Femur (tissue), 1 donor: Measurements from ENCODE around the gene UBE2J2.
"Not testable (repeated sequence)": the region's sequence is repeated elsewhere in the genome, so short reads cannot be mapped to it uniquely, and the experiment has no call there.

Experiments used
- DNase-seq: peaks from one replicate; pipeline ENCODE4 v3.0.0-alpha.2; 2017

Gene UBE2J2

DNA sequence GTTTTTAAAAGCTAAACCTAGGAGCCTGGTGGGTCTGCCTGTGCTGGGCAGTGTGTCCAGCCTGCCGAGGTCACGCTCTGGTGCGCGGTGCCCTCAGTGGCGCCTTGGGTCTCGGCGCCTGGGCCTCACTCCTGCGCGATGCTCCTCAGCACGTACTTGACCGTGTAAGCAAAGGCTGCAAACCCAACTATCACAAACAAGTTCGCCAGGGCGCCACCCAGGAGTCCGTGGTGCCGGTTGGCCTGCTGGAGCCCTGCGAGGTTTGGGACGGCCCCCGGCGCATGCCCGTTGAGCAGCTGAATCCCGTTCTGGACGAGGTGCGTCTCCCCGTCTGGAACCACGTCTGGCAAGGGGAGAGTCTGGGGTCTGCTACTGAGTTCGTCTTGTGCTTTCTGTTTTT lies 18.6 kb downstream of the UBE2J2 start:
- no peak for DNase-seq

DNA sequence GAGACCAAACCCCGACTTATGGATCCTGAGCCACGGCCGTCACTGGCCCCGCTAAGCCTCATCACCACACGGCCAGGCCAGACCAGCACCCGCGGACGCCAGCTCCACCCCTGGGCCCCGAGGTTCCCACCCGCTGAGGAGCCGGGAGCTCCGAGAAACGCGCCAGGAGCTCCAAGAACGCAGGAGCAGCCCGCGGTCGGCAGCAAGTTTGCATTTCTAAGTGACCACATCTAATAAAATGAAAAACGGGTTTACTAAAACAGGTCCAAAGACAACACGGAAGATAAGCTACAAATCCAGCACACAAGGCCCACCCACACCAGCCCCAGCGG lies 19.0 kb downstream of the UBE2J2 start:
- no peak for DNase-seq

DNA sequence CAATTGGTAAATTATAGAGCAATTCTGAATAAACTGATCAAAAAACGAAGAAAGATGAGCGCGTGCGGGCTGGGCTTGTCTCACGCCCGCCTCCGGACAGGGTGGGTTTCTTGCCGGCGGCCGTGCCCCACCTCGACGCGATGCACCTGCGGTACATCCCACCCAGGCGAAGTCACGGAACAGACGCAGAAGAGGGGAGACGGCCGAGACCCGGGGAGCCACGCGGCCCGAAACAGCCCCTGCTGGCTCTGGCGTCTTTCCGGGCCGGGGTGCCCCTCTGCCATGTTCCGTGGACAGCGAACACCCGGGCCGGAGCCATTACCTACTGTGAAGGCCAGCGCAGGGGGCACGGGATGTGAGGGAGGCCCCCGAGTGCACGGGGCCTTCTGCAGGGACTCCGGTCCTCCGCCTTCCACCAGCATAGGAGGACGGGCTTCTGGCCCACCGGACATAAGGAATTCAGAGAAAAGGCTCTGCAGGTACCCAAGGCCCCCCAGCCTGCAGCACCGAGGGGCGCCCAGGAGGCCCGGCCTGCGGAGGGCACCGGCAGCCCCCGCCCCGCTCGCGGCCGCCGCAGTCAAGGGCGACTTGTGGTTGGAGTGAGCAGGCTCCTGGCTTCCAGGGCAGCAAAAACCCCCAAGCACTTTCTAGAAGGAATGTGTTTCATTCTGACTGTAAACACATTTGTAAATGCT lies 19.5 kb downstream of the UBE2J2 start:
- no peak for DNase-seq

DNA sequence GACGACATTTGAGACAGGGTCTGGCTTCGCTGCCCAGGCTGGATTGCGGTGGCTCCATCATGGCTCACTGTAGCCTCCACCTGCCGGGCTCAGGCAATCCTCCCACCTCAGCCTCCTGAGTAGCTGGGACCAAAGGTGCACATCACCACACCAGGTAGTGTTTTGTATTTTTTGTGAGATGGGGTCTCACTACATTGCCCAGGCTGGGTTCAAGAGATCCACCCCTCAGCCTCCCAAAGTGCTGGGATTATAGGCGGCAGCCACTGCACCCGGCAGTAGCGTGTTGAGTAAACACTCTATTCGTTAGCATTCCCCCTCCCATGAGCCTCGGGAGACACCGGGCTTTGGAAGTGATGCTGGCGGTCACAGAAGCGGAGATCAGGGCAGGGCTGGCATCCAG lies 20.3 kb downstream of the UBE2J2 start:
- DNase-seq, result no peak

DNA sequence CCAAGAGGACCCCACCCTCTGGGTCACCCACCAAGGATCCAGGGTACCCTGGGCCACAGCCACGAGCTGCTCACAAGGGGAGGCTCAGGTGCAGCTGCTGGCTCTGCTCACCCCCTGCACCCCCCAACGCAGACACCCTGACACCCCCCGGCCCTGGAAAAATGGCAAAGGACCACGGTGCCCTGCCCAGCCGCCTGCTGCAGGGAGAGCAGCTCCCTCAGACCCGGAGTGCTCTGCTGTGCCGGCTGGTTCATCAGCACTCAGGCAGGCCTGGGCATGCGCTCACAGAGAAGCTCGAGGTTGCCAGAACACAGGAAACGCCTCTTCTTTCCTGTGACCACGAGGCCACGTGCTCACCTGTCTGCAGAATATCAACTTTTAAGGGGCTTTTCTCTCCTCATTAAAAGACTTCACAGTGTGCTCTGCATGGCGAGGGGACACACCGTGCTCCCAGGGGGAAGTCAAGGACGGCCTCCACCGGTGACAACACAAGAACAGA lies 22.8 kb downstream of the UBE2J2 start:
- no peak for DNase-seq

DNA sequence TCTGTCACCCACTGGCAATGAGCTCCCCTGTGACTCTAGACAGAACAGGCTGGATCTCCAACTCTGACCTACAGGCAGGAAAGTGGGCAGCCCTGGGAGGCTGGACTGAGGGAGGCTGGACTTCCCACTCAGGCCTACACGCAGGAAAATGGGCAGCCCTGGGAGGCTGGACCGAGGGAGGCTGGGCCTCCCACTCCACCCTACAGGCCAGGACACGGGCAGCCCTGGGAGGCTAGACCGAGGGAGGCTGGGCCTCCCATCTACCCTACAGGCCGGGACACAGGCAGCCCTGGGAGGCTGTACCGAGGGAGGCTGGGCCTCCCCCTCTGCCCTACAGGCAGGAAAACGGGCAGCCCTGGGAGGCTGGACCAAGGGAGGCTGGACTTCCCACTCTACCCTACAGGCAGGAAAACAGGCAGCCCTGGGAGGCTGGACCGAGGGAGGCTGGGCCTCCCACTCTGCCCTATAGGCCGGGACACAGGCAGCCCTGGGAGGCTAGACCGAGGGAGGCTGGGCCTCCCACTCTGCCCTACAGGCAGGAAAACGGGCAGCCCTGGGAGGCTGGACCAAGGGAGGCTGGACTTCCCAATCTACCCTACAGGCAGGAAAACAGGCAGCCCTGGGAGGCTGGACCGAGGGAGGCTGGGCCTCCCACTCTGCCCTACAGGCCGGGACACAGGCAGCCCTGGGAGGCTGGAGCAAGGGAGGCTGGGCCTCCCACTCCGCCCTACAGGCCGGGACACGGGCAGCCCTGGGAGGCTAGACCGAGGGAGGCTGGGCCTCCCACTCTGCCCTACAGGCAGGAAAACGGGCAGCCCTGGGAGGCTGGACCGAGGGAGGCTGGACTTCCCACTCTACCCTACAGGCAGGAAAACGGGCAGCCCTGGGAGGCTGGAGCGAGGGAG lies 25.4 kb downstream of the UBE2J2 start:
- not testable (repeated sequence) for DNase-seq

DNA sequence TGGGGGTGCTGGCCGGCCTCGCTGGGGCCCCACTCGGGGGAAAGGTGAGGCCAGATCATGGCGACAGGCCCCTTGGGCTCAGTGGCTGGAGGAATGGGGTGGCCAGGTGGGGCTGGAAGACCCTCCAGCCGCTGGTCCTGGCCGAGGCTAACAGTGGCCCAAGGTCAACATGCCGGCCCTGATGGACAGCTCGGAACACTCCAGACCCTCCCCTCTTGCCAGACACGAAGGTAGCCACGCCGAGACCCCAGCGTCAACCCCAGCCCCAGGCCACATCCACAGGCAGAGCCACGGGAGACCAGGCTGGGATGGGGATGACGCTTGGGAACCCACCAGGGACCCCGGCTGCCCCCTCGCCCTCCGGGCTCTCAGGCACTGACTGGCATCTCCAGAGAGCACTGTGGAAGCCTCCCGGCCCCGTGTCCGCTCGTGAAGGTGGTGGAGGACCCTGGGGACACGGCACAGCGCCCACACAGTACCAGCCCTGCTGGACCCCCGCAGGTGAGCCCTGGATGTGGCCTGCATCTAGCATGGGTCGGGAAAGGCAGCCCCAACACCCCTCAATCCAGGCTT lies 26.2 kb downstream of the UBE2J2 start:
- DNase-seq, result no peak

DNA sequence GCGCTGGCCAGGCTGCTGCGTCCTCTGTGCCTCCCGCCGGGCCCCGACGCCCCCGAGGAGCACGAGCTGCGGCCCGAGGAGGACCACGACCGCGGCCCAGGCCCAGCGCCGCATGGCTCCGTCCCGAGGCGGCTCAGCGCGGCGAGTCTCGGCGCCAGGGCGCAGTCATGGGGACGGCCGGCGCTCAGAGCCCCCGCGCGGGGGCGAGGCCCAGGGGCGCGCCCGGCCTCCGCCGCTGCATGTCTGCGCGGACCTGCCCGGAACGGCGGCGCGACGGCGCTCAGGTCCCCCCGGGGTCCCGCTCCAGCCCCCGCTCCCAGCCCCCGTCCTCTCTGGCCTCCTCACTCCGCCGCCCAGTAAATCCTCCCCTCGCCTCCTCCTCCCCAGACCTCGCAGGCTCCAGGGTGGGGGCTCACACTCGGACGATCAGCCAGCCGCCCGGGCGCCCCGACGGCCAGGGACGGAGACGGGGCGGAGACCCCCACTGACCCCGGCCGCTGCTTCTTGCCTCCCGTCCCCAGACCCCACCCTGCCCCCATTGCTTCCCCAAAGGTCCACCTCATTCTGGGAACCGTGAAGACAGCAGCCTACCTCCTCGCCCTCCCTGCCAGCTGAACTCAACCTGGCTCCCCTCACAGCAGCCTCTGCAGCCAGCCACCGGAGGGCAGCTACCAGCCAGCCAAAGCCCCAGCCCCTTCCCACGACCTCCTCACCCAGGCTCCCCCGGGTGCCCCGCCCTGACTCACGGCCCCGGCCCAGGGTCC lies 26.9 kb downstream of the UBE2J2 start, which contains the start of gene C1QTNF12:
TSS of gene C1QTNF12 (minus strand) at position 146 of the 764 bp plus-strand sequence. CDS start at position 114, 32 bp downstream.
- DNase-seq, result no peak

DNA sequence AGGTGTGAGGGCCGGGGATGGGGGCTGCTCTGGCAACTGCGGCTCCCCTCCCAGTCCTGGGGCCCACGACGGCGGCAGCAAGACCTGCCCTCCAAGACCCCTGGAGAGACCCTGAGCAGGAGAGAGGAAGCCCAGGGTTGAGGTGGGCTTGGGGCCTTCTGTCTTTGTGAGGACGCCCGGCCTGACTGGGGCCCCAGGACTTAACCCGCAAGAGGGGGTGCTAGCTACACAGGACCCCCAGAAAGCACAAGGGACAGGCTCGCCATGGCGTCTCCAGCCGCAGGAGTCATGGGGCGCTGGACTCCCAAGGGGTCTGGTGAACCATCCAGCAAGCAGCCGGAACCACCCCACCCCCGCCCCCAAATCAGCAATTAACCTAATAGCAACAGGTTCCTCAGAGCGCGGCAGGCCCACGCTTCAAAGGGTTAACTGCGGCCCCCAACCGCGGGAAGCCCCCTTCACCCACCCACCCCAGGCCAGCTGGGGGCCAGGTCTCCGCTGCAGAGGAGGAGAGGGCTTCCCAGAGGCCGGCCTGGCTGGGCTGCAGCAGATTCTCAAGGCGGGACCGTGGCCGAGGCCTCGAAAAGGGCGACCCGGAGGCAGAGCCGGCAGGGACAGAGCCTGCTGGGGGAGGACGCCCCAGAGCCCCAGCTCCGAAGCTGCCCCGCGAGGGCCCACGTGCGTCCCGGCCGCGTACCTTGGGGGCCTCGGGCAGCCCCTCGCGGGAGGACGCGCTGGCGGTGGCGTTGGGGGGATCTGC lies 27.7 kb downstream of the UBE2J2 start:
- DNase-seq, result no peak

DNA sequence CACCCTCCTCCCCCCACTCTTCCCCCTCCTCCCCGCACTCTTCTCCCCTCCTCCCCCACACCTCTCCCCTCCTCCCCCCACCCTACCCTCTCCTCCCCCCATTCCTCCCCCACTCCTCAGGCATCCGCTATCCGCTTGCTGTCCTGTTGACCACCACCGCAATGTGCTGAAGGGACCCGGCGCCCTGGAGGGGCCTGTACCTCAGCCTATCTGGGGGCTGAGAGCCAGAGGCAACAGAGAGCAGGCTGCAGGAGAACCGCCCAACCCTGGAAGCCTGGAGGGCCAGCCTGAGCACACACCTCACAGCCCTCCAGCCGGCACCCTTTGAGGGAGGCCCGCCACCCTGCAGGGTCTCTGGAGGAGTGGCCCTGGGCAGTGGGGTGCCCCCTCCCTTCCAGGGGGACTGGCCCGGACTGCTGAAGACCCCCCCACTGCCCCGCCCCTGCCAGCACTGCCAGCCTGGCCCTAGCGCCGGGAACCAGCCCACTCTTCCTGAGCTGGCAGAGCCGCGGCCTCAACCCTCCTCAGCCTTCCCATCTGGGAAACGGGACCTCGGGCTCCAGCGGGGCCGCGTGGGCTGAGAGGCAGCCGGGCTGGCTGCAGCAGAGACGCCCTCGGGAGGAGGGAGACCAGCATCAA lies 28.4 kb downstream of the UBE2J2 start:
- DNase-seq, result no peak

DNA sequence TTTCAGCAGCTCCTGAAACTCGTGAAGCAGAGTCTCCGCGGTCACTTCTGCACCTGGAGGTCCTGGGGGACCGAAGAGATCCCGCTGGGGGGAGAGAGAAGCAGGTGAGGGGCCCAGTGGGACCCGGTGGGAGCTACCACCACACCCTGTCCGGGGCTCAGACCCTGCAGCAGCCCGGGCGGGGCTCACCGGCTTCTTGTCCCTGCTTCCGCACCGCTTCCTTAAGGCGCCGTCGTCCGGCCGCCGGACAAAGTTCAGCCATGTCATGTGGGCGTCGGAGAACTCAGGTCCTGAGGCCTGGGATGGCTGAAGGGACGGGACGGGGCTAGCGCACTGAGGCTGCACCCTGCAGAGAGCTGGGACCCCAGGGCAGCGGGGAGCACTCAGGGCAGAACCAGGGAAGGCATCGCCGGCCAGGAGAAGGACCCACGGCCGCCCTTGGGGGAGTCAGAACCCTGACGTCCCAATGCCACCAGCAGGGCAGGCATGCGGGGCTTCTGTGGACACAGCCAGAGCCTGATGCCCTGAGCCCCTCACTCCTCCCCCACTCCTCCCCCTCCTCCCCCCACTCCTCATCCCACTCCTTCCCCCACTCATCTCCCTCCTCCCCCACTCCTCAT lies 29.4 kb downstream of the UBE2J2 start:
- DNase-seq, result no peak

DNA sequence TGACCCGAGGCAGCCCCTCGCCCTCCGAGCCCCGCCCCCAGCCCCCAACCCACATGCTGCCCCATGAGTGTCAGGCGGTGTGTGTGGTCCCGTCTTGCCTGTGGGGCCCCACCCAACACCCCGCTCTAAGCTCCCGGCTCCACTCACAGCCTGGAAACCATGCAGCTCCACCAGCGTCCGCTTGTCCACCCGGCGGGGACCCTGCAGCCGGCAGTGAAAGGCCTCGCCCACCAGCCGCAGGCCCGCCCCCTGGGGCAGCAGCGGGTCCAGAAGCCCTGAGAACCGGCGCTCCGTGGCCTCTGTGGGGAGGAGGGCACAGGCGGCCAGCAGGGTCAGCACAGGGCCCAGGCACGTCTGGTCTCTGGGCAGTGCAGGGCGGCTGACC lies 29.9 kb downstream of the UBE2J2 start:
- DNase-seq, result no peak

DNA sequence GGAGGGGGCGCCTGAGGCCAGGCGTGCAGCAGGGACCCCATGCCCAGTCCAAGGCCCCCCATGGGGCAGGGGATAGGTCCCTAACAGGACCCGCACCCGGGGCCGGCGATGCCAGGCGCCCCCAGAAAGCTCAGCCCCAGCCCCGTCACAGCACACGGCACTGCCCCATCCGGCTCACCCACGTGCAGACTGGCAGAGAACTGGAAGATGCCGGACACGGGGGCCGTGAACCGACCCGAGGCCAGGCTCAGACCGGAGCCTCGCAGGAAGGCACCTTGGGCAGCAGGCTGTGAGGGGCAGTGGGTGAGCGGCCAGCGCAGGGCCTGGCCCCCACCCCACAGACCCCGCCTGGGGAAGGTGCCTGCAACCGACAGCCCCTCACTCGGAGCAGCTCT lies 30.4 kb downstream of the UBE2J2 start:
- DNase-seq, result no peak

DNA sequence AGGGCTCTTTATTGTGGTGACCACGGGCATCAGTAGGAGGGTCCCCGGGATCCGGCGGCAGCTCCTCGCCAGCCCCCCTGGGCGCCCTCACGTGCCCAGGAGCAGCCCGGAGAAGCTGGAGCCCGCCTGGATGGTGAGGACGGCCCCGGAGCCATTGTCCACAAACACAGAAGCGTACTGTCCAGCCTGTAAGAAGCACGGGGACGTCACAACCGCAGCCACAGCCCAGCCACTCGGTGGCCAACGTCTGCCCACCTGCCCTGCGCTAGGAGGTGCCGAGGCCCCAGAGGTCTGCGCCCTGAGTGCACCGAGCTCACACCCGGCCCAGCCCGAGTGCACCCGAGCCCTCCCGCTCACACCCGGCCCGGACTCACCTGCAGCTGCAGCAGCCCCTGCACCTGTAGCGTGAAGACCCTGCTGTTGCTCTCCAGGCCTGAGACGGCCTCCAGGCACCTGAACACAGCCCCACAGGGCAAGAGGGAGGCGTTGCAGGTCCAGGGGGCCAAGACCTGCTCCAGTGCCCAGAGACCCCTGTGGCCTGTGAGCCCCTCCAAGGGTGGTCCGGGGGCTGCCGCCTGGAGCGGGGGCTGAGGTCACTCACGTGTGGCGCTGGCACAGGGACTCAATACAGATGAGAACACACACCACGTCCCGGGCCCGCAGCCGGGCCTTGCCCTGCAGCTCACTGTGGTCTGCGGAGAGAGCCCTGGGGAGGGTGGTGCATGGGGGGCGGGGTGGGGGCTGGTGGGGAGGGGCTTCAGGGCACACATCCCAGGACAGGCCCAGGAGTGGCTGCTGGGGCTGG lies 31.0 kb downstream of the UBE2J2 start:
- no peak for DNase-seq

DNA sequence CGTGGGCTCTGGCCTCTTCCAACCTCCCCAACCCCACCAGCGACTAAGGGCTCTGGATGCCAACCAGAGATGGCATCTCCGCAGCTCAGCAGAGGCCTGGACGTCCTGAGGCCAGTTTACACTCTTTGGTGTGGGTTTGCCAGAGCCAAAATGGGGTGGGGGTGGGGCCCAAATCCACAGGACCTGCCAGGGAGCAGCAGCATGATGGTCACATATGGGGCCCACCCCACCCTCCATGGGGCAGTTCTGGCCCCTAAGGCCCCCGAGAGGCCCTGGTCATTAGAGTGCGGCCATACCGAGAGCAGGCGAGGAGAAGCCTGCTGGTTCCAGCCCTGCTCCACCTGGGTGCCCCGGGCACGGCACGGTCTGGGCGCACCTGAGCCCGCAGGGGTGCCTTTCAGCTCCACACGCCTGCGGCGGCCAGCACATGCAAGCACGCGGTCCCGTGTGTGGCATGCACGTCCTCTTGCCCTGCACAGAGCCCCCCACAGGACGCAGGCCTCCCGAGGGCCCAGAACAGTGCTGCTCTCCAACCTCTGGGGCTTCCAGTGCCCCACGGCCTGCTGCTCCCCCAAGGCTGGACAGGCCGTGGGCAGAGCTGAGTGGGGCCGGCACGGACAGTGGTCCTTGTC lies 31.9 kb downstream of the UBE2J2 start:
- no peak for DNase-seq

DNA sequence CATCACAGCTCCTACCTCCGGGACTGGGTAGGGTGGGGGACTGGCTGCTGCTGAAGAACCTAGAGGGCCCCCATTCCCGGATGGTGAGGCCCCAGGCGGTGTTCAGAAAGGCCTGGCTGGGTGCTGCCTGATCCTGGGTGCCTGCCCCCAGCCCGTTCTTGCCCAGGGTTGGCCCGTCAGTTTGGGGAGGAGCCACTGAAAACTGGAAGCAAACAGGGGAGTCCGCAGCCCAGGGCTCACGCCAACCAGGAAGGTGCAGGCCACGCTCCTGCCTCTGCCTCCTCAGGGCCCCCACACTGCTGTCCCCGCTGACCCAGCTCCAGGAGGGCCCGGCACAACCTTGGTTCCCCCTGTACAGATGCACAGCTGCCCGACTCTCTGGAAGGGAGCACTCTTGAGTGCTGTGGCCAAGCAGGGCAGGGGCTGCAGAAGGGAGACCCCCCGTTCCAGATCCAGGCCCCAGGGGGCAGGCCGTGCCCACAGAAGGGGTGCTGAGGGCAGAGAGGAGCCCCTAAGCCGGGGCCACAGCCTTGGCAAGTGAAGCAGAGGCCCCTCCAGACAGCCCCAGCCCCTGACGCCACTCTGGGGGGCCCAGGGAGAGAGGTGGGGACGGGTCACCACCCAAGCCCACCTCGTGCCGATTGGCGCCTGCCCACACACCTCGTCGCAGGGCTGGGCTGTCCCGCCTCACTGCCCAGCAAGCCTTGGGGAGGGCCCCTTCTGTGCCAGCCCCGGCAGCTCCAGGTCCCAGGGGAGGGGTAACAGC lies 32.6 kb downstream of the UBE2J2 start:
- DNase-seq, result no peak

DNA sequence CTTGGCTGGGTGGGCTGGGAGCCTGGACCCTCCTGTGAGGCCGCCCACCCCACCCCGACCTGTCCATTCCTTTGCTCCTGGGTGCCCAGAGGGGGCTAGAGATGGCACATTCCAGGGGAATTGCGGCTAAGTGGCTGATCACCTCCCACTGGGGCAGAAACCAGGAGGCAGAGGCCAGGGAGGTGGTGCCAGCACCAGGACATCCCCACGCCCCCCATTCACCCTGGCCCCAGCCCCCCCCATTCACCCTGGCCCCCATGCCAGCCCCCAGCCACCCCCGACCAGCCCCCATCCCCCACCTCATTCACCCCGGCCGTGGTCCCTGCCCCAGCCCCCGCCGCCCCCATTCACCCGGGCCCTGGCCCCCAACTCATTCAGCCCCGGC lies 33.3 kb downstream of the UBE2J2 start:
- DNase-seq, result no peak

DNA sequence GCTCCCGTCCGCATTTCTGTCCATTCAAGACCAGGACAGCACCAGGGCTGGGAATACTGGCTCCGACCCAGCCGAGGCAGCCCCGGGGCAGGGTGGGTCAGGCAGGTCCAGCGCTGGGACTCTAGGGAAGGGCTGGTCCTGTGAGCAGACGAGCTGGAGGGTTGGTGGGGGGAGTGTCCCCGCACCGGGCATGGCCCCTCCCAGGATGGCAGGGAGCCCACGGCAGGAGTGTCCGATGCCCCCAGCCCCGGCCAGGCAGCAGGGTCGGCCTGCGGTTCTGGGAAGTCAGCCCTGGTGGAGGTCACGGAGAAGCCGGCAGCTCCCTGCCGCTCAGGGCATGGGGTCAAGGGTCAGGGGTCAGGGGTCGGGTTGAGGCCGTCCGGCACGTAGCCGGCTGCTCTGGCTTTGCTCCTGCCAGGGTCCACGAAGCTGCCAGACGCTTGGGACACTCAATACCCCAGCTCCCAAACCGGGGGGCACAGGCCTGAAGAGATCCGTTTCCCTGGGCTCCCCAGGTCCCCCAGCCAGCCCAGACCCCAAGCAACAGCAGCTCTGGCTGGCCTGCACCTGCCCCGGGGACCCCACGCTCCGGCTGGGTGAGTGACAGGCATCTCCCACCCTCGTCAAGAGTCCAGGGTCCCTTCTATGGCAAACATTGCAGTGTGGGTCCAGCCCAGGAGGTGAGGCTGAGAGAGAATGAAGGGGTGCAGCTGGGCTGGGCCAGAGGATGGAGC lies 33.9 kb downstream of the UBE2J2 start:
- DNase-seq, result no peak
